Effector CD8-positive, alpha-beta T cell (primary cell): ENCODE results near the gene FBXO31.

ENCODE experiments used
- DNase-seq: peaks from one replicate; lab custom pipeline; 2025; lab: John Stamatoyannopoulos, UW

FBXO31 gene

DNA sequence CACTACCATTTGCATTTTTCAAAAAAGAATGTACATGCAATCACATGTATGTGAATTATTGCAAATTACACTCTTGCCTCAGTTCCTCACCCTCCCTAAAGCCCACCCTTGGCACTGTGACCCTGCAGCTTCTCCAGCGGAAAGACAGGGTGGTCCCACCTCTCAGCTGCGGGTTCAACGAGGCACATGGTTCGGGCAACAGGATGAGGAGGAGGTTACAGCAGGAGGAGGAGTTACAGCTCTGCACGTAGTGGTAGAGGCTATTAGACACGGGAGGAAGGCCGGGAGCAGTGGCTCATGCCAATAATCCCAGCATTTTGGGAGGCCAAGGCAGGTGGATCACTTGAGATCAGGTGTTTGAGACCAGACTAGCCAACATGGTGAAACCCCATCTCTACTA, 71.6 kb downstream of the FBXO31 start:
- no peak for DNase-seq

GRCh38 chr16:87311387-87311786, 72.2 kb downstream of the FBXO31 start:
- no peak for DNase-seq

GRCh38 chr16:87310610-87311009, 73.0 kb downstream of the FBXO31 start:
- DNase-seq: no peak

- no peak for DNase-seq
Observed at GRCh38 chr16:87309620-87310525, 73.7 kb downstream of the FBXO31 start.

DNA sequence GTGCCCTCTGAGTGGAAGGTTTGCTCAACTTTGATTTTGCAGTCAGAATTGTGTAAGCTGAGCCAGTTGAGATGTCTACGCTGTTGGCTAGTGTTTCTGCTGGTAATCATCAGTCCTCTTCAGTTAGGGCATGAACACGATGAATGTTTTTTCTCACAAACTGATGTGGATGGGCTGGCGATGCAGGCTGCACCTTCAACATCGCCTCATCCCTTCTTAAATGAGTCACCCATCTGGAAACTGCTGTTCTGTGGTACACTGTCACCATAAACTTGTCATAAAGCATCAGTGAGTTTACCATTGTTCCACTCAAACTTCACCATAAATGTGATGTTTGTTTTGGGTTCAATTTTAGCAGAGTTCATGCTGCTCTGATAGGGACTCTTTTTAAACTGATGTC, 74.8 kb downstream of the FBXO31 start:
- DNase-seq: no peak

GRCh38 chr16:87306516-87306915, 77.1 kb downstream of the FBXO31 start:
- no peak for DNase-seq

DNA sequence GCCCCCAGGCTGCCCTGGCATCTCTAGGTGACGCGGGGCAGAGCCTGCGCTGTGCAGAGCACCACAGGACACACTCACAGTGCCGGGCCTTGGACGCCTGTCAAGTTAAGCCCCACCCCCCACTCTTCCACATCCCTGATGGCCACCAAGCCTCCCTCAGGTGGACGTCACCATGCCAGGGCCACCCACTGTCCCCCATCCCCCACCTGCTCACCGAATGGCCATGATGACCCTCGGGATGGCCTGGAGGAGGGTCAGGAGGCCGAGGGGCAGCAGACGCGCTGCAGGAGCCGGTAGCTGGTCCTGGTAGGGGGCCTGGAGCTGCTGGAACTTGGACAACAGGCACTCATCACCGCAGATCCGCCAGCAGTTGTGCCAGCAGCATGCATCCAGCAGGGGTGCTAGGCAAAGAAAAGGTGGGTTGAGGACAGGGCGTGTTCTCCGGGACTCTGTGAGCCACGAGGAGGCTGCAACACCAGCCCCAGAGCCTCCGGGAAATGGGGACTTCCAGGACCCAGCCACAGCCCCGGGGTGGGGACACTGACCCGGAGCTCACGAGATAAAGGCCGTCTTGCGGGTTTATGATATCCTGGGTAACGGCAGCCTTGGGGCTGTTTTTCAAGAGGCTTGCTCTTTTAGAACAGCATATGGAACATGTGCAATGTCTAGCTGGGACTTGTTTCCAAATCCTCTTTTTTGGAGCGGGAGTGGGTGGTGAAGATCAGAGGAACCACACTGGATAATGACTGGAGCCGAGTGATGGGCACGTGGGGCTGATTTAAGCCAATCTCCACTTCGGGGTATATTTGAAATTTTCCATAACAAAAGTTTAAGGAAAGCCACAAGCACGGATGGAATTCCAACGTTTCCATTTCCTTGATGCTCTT, 77.8 kb downstream of the FBXO31 start:
- no peak for DNase-seq

- DNase-seq: no peak
Observed at GRCh38 chr16:87304951-87305350, 78.6 kb downstream of the FBXO31 start.

- no peak for DNase-seq
Observed at GRCh38 chr16:87303962-87304521, 79.5 kb downstream of the FBXO31 start.

DNA sequence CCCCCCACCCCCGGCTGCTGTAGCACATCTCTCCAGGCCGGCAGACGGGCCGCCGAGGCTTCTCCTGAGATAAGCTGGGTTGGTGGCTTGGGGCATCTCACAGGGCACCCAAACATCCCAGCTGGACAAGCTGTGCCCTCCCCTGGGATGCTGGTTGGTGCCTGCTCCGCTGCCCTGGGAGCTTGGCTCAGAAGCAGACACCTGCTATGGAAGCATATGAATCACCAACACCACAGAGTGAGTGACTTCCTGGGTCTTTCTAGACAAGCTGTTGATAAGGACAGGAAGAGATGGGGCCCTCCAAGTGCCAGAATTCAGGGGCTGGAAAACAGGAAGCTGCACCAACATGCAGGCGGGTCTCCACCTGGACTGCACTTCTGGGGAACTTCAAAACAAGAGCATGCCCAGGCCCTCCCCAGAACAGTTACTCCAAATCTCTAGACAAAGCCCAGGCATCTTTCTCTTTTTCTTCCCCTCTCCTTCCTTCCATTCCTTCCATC, 80.1 kb downstream of the FBXO31 start:
- no peak for DNase-seq

- DNase-seq: no peak
Observed at GRCh38 chr16:87298857-87299465, 84.6 kb downstream of the FBXO31 start.

GRCh38 chr16:87297918-87298631, 85.5 kb downstream of the FBXO31 start:
- peak; percentile 4 for DNase-seq

GRCh38 chr16:87297407-87297806, 86.2 kb downstream of the FBXO31 start:
- DNase-seq: no peak

DNA sequence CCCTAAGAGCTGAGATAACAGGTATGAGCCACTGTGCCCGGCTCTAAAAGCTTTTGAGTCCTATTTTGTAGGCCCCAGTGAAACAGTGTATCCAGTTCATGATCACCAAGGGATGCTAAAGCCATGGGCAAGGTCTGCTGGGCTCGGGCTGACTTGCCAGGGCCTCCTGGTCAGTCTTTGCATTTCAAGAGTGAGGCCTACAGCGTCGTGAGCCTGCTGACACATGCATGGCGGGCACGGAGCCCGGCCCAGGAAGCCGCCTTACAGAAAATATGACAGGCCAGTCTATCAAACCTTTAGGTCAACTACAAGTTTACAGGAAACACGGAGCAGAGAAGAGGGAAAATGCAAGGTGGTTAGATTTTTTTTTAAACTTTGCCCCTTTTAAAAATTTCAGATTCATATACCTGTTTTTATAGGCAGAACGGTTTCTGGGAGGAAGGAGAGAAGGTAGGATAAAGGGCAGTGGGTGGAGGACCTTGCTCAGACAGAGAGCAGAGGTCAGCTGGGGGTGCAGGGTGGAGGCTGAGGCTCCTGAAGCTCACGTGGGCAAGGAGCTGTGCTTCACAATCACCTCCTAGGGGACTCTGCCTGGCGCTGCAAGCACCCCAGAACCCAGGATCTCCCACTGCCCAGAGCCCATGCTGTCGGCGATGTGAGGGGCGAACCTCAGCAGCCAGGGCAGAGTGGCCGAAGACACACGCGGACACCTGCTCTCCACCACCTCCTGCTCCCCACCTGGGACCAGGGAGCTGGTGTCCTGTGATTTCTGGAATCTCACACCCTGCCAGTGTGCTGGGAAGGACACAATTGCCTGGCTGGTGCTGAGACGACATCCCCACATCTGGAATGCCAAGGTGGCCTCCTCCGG, 87.7 kb downstream of the FBXO31 start:
- no peak for DNase-seq

- DNase-seq: no peak
Observed at GRCh38 chr16:87295259-87295658, 88.3 kb downstream of the FBXO31 start.

DNA sequence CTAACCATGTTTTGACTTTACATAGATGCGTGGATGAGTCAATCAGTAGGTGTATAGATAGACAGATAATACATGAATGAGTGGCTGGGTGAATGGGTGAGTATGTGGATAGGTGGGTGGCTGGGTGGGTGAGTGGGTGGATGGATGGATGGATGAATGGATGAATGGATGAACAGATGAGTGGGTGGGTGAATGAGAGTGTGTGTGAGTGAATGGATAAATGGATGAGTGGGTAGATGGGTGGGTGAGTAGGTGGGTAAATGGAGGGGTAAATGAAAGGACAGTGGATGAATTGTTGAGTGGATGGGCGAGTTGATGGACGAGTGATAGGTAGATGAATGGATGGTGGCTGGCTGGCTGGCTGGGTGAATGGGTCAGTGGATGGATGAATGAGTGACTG, 89.6 kb downstream of the FBXO31 start:
- no peak for DNase-seq

- DNase-seq: no peak
Observed at GRCh38 chr16:87291944-87292343, 91.6 kb downstream of the FBXO31 start.

- DNase-seq: no peak
Observed at GRCh38 chr16:87288753-87289362, 94.7 kb downstream of the FBXO31 start.

DNA sequence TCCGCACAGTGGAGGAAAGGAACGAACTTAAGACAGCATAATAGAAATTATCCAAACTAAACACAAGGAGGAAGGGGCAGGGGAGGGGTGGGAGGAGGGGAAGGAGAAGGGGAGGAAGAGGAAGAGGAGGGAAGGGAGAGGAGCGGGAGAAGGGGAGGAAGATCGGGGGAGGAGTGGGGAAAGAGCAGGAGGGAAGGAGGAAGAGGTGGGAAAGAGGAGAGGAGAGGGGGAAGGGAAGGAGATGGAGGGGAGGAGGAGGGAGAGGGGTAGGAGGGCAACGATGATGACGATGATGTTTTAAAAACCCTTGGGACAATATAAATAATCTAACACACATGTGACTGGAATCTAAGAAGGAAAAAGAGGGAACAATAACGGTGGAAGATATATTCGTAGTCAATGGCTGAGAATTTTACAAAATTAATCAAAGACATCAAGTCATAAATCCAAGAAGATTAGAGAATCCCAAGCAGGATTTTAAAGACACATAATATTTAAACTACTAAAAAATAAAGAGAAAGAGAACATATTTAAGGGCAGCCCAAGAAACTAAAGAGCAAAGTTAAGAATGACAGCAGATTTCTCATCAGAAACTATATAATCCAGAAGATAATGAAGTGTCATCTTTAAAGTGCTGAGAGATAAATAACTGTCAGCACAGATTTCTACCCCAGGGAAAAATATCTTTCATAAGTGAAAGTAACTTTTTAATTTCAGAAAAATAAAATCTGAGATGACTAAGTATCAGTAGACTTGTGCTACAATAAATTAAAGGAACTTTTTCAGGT, 96.5 kb downstream of the FBXO31 start:
- DNase-seq: no peak
